GM18498 (cell line): ENCODE results near the gene ALDH1L1.

Source experiments
- ATAC-seq: cut with Tn5 transposase; IDR thresholded peaks from one replicate; pipeline ENCODE4 v1.9.1; 2021; ENCODE audit warnings: mild to moderate bottlenecking, moderate library complexity; ENCODE audit not compliant: unreplicated experiment

The ALDH1L1 gene

DNA sequence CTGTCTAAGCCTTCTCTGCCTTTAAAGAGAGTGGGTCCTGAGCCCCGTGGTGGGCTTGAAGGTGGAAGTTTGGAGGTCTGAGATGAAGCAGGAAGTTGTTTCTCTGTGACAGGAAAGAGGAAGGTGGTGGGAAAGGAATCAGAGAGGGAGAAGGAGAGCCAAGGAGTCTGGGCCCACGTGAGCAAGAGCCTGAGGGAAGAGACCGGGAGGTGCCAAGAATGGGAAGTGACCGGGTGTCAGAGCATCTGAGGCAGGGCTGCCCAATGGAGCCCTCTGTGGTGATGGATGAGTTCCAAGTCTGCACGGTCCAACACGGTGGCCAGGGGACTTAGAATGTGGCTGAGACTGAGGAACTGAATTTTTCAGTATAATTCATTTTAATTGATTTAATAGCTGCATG, 24.6 kb downstream of the ALDH1L1 start:
- ATAC-seq: no peak

DNA sequence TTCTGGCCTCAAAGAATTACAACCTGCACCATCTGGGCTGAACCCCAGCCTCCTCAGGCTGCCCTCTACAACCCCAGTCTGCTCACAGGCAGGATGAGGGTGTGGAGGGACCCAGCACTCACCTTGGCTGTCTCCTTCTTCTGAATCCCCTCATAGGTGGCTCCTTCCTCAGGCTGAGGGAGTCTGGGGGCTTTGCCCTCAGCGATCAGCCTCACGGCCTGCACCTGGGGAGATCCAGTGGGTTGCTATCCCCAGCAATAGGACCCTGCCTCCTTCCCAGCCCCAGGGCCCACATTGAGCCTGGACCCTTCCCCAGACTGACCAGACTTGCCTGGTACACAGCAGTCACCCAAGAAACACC, 25.1 kb downstream of the ALDH1L1 start:
- no peak for ATAC-seq

DNA sequence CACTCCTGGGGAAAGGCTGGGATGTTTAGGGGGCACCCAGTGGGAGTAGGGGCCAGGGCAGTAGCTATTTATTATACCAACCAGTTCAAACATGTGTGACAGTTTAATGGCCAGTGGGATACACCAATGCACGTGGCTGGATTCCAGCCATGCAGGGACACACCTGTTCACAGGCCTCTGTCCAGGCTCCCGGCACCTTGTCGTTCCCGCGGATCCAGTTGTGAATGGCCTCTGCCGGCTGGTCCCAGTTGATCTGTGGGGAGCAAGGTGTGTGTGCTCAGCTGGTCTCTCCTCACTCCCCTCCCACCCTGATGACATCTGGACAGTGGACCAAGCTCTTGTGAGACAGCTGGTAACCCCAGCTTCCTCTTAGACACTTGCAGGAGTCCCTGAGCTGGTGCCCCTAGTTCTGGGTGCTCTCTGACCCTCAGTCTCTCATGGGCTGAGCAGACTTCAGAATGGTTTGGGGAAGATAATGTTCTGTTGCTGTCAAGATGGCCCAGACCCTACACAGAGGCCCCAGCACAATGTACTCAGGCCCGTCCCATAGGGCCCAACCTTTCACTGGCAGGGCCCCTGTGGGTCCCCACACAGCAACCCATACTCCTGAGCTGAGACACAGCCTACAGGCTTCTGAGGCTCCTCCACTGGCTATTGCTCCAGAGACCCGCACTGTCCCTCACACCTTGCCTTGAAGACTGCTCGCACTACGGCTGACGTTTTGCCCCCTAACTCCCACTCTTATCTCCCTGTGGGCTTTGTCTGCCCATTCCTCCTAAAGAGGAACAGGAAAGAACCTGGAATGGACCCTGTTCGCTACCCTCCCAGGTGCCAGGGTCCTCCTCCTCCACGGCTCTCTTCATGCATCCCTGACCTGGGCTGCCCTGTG, 25.8 kb downstream of the ALDH1L1 start:
- no peak for ATAC-seq

DNA sequence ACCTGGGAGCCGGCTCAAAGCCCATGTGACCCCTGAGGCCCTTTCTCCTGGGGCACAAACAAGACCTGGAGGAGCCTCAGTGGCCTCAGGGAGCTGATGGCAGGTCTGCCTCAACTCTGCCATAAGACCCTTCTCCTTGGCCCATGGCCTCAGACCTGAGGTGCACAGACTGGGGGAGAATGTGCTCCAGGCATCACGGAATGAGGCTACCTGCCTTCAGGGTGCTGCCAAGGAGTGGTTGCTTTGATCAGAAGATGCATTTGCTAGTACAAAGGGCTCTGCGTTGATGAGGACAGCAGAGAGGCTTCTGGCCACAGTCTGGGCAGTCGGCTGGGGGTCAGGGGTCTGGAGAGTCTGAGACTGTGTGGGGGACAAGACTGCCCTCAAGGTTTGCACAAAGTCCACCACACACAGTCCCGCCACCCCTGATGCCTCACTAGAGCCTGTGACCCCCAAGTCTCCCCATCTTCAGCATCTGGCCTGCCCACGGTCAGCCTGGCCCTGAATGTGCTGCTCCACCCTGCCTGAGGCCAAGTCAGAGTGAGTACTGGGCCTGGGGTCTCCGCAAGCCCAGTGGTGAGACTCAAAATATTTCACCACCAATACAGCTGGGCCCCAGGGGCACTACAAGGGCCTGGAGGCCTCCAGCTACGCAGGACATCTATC, 26.6 kb downstream of the ALDH1L1 start:
- no peak for ATAC-seq

DNA sequence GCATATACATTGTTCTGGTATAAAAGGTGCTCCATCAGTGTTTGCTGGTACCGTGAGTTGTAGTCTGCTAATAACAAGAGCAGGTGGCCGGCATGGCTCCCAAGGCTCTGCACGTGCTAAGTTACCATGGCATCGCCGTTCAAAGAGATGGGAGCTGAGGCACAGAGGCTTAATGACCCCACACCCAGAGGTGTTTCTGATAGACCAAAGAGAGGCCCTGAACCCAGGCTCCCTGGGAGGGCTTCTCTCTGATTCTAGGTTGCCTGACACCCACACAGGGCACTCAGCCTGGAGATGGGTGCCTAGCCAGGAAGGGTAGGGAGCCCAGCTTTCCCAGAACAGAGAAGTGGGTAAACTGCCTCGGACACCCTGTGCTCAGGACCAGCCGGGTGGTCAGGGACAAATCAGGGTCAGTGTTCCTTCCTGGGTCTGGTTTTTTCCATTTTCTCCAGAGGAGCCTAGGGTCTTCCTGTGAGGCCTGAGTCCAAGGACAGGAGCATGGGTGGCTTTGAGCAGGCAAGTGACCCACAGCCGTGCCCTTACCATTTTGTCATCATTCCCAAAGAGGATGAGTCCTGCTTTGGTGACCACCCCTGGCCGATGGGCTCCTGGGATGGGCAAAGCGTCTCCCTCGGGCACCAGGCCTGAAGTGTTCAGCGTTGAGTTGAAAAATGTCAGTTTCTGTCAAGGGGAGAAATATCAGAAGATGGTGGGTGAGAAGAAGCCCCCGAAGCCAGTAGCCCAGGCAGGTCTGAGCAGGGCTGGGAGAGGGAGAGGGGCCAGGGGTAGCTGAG, 27.3 kb downstream of the ALDH1L1 start:
- no peak for ATAC-seq

DNA sequence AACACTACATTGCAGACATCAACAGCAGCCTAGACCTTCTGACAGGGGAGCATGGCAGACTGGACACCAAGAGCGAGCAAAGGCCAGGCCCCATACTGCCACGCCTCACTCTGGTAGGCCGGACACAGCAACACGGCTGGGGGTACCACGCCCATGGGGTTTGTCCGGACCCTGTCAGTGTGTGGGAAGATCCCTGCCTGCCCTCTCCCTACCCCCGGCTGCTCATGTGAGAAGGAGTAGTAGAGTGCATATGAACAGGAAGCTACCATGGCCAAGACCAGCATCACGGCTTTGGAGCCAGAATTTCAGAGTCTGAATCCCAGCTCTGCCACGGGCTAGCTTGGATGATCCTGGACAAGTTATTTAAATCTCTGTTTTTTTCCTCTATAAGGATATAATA, 27.9 kb downstream of the ALDH1L1 start:
- ATAC-seq: no peak

DNA sequence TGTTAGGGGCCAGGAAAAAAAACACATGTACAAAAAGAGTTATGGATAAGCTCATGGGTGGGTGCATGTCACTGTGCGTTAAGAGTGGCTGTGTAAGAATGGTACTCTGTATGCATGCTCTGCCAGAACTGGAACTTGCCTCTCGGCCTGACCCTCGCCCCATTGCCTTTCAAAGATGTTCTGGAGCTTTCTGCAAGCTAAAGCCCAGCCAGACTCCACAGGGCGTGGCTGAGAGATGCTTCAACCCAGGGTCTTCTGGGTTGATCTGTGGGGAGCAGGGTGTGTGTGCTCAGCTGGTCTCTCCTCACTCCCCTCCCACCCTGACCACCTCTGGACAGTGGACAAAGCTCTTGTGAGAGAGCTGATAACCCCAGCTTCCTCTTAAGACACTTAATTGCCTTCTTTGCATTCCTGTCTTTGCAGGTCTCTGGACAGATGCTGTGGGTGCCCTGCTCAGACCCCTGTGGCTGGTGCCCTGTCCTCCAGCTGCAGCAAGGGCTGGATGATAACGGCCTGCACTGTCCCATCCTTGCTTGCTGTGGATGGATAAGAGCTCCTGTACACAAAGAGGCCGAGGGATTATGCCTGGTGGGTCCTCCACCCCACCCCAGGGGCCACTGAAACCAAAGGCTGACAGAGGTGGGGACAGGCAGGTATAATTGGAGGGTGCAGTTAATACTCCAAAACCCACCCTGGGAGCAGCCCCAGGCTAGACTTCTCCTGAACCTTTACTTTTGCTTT, 28.7 kb downstream of the ALDH1L1 start:
- no peak for ATAC-seq

DNA sequence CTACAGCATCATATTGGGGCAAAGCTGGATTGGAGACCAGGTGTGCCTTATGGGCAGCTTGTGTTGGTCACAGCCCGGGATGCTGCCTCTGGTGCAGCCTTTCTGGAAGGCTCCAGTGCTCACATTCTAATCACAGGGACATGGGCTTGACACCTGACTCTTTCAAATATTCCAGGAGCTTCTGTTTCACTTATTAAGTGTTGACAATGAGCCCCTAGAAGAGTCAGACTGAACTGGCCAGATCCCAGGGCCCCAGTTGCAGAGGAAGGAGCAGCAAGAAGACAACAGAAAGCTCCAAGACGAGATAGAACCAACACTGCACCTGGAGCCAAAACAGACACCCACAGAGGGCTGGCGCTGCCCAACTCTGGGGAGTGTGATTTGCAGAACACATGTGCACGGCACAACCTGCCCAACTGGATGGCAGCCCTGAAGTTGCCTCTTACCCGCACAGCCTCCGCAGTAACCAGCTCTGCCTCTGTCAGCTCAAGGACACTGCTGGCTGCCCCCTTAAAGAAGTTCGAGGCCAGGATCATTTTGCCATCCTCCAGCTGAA, 30.3 kb downstream of the ALDH1L1 start:
- no peak for ATAC-seq

DNA sequence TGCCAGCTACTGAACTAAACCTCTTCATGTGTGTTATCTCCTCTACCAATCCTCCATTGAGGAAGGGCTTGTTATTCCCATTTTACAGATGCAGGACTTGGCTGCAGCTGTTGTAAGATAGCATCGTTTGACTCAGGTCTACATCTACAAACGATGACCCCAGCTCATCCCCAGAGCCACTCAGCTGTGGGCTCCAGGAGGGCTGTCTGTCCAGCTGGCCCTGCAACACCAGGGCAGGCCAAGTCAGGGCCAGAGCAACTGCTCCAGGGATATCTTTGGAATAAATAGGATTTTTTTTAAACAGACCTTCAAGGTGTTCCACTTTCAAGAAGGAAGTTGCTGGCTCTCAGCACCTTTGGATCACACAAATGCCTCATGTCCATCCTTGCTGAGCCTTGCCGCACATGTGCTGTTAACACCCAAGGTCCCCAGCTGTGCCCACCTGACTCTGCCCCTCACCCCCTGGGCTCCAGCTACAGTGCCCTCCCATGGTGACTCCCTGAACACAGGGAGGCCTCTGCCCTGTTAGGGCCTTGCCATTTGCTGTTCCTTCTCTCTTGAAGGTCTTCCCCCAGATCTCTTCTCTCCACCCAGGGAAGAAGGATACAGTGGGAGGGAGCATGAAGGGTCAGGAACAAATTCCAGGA, 31.0 kb downstream of the ALDH1L1 start:
- no peak for ATAC-seq

DNA sequence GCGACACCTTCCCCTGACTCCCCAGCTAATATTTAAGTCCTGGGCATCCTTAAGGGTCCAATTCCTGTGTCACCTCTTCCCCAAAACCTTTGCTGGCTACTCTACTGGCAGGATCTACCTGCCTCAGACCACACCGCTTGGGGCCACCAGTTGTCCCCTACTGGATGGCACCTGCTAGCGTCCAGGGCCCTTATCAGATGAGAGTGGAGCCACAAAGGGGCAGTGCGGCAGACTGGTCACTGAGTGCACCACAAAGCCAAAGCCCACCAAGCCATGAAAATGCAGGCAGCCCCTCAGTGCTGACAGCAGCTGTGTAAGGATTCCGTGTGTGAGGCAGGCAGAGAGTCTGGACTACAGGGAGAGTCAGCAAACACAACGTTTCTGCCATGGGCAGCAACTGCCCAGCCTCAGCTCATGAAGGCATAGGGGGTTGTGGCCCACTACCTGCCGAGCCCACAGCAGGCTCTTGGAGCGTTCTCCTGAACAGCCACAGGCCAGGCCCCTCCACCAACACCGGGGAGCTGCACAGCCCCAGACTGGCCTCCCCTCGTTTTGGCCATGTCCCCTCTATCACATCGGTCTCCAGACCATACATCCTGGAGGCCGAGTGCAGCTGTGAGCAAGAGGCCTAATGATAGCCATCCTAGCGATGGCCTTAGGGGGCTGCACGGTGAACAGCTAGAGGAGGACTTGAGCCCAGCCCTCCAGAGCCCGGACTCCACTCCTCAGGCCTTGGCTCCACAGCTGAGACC, 32.3 kb downstream of the ALDH1L1 start:
- no peak for ATAC-seq

DNA sequence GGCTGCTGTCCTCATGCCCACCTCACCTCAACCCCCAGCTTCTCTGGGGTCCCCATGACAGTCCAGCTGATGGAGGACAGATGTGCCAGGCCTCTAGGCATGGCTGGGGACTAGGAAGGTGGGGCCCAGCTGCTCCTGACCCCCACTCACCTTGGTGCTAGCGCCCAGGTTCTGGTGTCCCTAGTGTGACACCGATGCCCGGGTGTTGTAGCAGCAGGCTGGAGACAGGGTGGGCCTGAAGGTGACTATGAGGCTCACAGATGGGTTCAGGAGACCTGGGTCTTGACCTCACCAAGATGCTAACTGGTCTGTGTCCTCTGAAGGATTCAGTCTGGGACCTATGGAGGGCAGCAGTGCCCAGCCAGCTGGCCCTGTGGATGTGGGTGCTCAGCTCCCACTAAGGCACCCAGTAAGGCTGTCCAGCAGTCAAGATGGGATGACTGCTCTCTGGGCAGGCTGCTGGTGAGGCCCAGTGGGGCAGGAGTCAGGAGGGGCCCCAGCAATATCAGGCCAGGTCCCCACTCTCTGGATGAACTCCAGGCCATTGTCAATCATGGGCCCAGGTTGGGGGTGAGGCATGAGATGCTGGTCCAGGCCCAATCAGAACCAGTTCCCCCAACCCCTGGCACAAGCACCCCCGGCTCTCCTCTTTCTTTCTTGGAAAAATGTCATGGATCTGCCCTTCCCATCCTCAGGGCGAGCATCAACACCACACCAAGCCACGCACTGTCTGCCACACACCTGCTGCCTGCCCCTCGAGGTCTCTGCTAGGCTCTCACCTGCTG, 33.0 kb downstream of the ALDH1L1 start:
- no peak for ATAC-seq

DNA sequence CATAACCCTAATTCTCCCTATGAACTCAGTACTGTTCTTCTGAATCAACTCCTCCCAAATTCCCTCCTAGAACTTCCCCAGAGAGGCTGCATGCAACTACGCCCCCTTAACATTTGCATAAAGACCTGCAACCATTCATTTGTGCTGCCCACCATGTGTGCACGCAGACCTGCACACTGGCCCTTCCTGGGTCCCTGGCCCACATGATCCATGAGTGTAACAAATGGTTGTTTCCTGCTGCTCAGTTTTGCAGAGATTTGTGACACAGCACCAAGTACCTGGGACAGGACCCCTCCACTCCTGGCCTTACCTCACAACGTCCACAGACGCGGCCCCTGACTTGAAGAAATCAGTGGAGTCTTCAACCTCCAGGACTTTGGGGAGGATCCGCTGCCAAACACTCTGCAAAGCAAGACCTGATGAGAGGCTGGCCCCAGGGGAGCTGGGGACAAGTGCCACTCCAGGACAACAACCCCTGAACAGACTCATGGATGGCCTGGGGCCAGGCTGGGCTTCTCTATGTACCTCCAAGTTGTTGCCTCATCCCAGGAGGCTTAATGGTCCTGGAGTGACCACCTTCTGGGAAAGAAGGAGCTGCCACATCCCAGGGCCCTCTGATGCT, 33.8 kb downstream of the ALDH1L1 start:
- ATAC-seq: no peak

DNA sequence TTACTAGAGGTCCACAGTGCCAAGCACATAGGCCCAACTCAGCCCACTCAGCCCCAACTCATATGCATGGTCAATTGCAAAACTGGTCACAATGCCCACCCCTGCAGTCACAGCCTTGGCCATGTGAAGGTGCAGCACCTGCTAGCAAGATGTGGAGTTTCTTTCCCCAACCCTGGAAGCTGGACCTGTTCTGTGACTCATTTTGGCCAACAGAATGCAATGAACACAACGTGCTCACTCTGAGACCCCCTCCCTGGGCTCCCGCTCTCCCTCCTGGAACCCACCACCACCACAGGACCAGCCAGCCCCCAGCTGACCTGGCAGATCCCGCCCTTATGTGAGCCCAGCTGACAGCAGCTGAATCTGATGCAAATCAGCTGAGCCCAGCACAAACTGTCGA, 34.4 kb downstream of the ALDH1L1 start:
- no peak for ATAC-seq

DNA sequence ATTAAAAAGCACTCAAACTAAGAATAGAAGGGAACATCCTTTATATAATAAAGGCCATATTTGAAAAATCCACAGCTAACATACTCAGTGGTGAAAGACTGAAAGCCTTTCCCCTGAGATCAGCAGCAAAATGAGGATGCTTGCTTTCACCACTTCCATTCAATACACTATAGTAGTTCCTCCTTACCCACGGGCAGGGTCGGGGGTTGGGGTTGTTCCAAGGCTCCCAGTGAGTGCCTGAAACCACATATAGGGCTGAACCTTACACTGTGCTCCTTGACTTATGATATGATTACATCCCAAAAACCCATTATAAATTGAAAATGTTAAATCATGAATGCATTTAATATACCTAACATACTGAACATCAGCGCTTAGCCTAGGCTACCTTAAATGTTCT, 37.7 kb downstream of the ALDH1L1 start:
- no peak for ATAC-seq

DNA sequence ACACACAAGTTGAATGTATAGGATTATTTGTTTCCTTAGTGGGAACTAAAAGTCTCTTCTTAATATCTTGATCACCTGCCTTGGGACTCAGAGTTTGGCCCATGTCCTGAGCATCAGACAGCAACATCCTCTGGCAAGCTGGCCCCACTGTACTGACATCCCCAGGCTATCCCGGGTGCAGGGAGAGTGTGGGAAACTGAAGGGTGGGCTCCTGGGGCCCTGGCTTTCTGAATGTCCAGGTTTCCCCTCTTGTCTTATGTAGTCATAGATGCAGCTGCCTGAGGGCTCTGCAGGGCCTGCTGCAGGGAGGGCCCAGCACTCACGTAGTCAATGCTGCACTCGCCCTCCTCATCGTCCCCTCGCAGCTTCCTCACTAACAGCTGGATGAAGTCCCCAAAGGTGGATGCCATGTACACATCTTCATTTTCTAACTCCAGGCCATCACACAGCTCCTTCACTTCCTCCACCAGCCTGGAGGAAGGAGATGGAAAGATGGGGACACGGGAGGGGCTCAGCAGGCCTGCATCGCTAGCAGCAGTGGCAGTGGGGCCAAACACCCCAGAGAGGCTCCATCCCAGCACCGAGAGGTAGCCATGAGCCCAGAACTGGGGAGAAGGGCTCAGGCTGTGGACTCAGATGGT, 42.8 kb downstream of the ALDH1L1 start:
- ATAC-seq: no peak

DNA sequence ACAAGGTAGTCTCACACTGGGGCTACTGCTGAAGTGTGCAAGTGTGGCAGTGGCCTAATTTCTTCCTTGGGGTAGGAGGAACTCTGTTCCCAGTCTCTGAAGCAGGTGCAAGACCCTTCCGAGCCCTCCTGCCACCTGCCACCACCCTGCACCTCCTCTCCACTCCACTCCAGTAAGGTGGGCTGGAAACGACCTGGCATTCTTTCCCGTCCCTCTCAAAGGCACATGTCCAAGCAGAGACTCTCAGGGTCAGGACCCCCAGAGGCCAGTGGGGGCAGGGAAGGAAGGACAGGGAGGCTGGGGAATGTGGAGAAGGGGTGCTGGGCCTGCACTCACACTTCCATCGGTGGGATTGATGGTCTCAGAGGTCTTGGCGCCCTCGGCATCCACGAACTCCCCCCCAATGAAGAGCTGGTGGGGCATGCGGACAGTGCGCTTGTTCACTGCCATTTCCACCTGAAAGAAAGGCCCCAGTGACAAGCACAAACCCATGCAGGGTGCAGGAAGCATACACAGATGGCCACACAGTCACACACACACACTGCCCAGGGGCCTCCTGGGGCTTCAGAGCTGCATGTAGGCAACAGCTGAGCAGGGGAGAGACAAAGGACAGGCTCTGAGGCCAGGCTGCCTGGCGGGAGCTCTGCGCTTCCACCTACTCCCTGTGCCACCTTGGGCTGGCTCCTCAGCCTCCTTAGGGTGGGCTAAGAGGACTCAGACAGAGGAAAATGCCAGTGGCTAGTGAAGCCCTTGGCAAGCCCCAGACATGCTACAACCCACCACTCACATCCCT, 43.8 kb downstream of the ALDH1L1 start:
- ATAC-seq: no peak
